ENCODE measurements around the gene LYRM9. TPM values are rescaled to one million over a fixed set of nuclear protein-coding genes. Genes with fewer than 3 reads are reported as not detected.
"Not testable (repeated sequence)": the region's sequence is repeated elsewhere in the genome, so short reads cannot be mapped to it uniquely, and the experiment has no call there.

Gene LYRM9
- total RNA-seq, 1 donor from 2014 or later: 22.2 TPM

DNA sequence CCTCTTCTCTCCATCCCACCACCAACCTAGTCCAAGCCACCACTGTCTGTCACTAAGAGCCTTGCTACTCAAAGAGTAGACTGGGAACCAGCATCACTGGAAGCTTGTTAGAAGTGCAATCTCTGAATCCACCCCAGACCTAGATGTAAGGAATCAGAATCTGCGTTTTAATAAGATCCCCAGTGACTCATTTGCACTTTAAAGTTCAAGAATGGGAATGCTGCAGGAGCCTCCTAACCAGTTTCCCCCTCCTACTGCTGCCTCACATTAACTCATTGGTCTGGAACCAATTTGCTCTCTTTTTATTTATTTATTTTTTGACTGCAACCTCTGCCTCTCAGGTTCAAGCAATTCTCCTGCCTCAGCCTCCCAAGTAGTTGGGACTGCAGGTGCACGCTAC, 19.8 kb upstream of the LYRM9 start:
- no peaks in the 10 kb centered on the region for H3K27me3 ChIP-seq
- no peak overlapping the region for H3K4me3 ChIP-seq
- DNase-seq (ENCODE audit: low spot score in 2 of 2): no peak
- TF ChIP-seq CTCF (IDR thresholded peaks at IDR 0.05): no peak
- no peak overlapping the region for H3K27ac ChIP-seq
- no peaks in the 10 kb centered on the region for H3K9me3 ChIP-seq
- intact Hi-C loops (cut with DNase I): no loop called here
- H3K36me3 ChIP-seq: no peaks in the 10 kb centered on the region
- no peaks in the 10 kb centered on the region for H3K4me1 ChIP-seq

DNA sequence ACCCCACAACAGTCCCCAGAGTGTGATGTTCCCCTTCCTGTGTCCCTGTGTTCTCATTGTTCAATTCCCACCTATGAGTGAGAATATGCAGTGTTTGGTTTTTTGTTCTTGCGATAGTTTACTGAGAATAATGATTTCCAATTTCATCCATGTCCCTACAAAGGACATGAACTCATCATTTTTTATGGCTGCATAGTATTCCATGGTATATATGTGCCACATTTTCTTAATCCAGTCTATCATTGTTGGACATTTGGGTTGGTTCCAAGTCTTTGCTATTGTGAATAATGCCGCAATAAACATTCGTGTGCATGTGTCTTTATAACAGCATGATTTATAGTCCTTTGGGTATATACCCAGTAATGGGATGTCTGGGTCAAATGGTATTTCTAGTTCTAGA, 19.1 kb upstream of the LYRM9 start:
- DNase-seq (ENCODE audit: low spot score in 2 of 2); H3K27me3 ChIP-seq; H3K4me1 ChIP-seq; H3K9me3 ChIP-seq; H3K27ac ChIP-seq; H3K4me3 ChIP-seq; H3K36me3 ChIP-seq; intact Hi-C loops (cut with DNase I): not testable (repeated sequence)

DNA sequence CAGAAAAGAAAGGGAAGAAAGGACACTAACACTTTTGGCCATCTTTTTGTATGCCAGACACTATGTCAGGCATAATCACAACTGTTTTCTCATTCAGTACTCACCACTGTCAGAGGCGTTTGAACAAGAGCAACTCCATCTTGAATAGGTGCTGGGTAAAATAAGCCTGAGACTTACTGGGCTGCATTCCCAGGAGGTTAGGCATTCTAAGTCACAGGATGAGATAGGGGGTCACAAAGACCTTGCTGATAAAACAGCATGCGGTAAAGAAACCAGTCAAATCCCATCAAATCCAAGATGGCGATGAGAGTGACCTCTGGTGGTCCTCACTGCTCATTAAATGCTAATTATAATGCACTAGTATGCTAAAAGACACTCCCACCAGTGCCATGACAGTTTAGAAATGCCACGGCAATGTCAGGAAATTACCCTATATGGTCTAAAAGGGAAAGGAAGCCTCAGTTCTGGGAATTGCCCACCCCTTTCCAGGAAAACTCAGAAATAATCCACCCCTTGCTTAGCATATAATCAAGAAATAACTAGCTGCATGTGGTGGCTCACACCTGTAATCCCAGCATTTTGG, 14.9 kb upstream of the LYRM9 start:
- no peaks in the 10 kb centered on the region for H3K9me3 ChIP-seq
- no peaks in the 10 kb centered on the region for H3K36me3 ChIP-seq
- intact Hi-C loops (cut with DNase I): no loop called here
- no peak overlapping the region for H3K27ac ChIP-seq
- no peaks in the 10 kb centered on the region for H3K27me3 ChIP-seq
- no peak overlapping the region for H3K4me3 ChIP-seq
- DNase-seq (ENCODE audit: low spot score in 2 of 2): no peak
- no peak for TF ChIP-seq CTCF (IDR thresholded peaks at IDR 0.05)
- H3K4me1 ChIP-seq: no peaks in the 10 kb centered on the region

- no peaks in the 10 kb centered on the region for H3K27me3 ChIP-seq
- intact Hi-C loops (cut with DNase I): no loop called here
- H3K9me3 ChIP-seq: no peaks in the 10 kb centered on the region
- H3K27ac ChIP-seq: no peak overlapping the region
- TF ChIP-seq CTCF (IDR thresholded peaks at IDR 0.05): no peak
- no peak for DNase-seq (ENCODE audit: low spot score in 2 of 2)
- no peaks in the 10 kb centered on the region for H3K4me1 ChIP-seq
- no peak overlapping the region for H3K4me3 ChIP-seq
- no peaks in the 10 kb centered on the region for H3K36me3 ChIP-seq
These were observed 13.5 kb upstream of the LYRM9 start for GRCh38 chr17:27906623-27907022.

GRCh38 chr17:27906226-27906580, 13.0 kb upstream of the LYRM9 start:
- intact Hi-C loops (cut with DNase I): no loop called here
- Histone ChIP-seq H3K27me3 (no peaks in the 10 kb centered on the region), H3K27ac (no peak overlapping the region), H3K4me3 (no peak overlapping the region), H3K4me1 (no peaks in the 10 kb centered on the region), H3K36me3 (no peaks in the 10 kb centered on the region), H3K9me3 (no peaks in the 10 kb centered on the region)
- TF ChIP-seq CTCF (IDR thresholded peaks at IDR 0.05): no peak
- no peak for DNase-seq (ENCODE audit: low spot score in 2 of 2)

DNA sequence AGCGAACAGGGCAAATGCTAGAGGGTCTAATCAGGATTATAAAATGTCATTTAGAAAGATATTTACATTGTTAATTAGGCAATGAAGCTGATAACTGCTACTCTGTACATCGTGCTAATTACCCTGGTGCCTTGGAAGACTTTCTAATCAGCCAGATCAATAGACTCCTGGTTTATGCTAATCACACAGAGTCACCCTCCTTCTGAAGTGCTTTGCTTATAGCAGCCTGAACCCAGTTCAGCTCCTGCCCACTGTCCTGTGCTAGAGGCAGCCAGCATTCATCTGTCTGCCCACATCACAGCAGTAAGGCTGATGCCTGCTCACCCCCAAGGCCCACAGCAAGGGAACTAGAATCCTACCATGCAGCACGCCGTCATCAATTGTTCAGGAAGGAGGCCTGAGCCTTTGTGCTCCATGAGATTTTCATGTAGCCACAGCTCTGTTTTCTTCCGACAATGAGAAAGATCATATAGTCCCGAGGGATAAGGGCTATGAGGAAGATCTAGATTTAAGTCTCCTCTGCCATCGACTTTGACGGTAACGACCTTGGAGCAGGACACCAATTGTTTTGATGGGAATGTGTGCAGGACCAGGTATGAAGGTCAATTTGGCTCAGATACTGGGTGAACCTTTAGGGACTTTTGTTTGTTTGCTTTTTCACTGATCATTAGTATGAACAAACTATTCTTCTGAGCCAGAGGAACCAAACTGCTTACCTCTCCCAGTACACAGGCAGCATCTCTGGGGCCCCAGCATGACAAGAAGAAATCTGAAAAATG, 12.5 kb upstream of the LYRM9 start:
- no peaks in the 10 kb centered on the region for H3K9me3 ChIP-seq
- no peak overlapping the region for H3K27ac ChIP-seq
- H3K27me3 ChIP-seq: no peaks in the 10 kb centered on the region
- no peak for DNase-seq (ENCODE audit: low spot score in 2 of 2)
- no peaks in the 10 kb centered on the region for H3K36me3 ChIP-seq
- no peak overlapping the region for H3K4me3 ChIP-seq
- no peaks in the 10 kb centered on the region for H3K4me1 ChIP-seq
- intact Hi-C loops (cut with DNase I): no loop called here
- no peak for TF ChIP-seq CTCF (IDR thresholded peaks at IDR 0.05)

Measured in ascending aorta (tissue), 2 donors.